Measurements from ENCODE around the gene RGS7.
A peak's percentile ranks its signal among the peaks of the same experiment; 100 is the strongest.
"Not testable (repeated sequence)": the region's sequence is repeated elsewhere in the genome, so short reads cannot be mapped to it uniquely, and the experiment has no call there.

The RGS7 gene

GRCh38 chr1:240912821-240913220 lies 444.2 kb downstream of the RGS7 start:
- DNase-seq (ENCODE audit: low spot score) = no peak

DNA sequence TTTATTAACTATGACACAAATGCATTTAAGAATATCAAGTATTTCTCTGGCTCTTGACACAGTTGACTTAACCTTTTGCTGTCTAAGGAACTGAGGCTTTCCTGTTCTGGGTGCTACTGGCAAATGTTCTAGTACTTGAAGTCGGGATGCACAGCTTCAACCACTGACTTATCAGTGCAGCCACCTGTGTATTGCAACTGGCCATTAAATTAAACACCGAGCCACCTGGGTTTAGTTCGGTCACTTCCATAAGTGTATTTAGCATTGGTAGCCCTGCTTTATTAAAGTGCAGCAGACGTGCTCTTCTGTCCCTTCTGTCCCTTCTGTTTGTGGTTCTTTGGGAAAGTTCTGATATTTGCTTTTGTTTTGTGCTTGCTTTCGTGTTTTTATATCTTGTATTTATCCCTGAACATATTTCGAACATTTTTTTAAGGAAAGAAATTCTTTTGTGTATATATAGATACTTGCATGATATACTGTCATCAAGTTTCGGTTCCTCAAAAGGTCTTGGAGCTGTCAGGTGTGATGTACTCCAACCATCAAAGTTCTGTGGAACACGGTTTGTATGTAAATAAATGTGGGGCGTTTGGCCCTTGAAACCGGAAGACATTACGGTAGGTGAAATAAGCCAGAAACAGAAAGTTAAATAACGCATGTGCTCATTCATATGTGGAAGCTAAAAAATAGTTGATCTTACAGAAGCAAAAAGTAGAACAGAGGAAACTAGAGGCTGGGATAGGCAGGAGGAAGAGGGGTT lies 447.1 kb downstream of the RGS7 start:
- no peak for DNase-seq (ENCODE audit: low spot score)

DNA sequence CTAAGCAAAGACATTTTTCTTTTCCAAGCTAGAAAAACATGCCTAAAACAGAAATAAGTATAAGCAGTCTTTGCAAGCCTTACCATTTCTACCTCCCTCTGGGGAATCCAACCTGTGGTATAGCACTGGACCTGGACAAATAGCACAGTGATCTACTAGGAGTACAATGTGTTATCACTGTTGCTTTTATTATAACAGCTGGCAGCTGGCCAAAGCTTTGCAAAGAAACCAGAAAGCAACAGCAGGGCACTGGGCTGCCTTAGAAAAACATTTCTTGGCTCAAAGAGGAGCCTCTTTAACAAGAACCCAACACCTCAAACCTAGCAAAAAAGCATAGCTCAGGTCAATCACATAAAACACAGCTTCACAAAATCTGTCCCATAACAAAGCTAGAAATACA lies 450.5 kb downstream of the RGS7 start:
- DNase-seq (ENCODE audit: low spot score) = no peak

DNA sequence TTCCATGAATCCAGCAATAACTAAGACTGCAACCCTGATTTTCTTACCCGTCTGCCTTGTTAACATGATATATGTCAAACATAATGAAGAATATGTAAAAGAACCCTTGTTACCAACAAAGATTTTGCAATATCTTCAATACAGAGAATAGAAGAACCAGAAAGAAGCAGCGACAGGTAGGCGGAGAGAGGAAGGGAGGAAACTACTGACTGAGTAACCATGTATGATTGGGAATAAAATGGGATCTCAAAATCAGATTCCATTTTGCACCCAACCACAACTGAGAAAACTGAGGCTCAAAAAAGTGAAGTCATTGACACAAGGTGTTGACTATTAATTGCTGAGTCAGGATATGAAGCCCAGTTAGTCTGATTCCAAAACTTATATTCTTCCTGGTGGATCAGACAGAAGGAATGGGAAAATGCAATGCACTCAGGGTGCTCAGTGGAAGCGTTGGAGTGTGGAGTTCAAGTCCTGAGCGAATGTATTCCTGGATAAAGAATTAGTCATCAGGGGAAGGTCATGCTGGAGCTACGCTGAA lies 451.7 kb downstream of the RGS7 start:
- DNase-seq (ENCODE audit: low spot score) = no peak

DNA sequence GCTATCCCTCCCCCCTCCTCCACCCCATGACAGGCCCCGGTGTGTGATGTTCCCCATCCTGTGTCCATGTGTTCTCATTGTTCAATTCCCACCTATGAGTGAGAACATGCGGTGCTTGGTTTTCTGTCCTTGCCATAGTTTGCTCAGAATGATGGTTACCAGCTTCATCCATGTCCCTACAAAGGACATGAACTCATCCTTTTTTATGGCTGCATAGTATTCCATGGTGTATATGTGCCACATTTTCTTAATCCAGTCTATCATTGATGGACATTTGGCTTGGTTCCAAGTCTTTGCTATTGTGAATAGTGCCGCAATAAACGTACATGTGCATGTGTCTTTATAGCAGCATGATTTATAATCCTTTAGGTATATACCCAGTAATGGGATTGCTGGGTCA lies 461.6 kb downstream of the RGS7 start:
- not testable (repeated sequence) for DNase-seq (ENCODE audit: low spot score)

- no peak for DNase-seq (ENCODE audit: low spot score)
Measured at GRCh38 chr1:240888787-240889048, 468.3 kb downstream of the RGS7 start.

DNA sequence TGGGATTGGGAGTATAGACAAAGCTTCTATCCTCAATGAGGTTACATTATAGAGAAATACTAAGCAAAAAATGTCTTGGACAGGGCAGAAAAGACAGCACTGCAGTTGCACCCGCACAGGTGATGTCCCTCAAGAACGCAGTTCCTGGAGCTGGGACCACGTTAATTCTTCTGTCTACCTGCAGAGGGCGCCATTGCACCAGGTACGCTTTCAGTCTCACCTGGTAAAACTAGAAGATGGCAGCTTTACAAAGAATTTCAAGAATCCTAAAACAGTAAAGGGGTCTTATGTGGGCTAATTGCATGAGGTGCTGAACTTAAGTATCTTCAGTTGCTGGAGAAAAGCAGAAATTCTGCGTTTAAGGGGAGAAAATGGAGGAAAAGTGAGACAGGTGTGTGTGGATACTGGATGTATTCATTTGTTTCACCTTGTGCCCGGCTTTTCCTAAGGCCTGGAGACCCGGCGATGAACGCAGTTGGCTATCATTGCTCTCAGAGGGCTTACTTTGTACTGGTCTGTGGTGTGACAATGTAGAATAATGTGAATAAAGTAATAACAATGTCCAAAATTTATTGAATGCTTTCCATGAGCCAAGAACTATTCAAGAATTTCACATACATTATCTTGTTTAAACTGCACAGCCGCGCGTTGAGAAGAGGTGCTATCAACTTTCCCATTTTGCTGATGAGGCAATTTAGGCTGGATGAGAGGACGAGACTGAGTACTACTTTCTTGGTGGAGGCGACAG lies 468.8 kb downstream of the RGS7 start:
- peak; percentile 17 for DNase-seq (ENCODE audit: low spot score)

DNA sequence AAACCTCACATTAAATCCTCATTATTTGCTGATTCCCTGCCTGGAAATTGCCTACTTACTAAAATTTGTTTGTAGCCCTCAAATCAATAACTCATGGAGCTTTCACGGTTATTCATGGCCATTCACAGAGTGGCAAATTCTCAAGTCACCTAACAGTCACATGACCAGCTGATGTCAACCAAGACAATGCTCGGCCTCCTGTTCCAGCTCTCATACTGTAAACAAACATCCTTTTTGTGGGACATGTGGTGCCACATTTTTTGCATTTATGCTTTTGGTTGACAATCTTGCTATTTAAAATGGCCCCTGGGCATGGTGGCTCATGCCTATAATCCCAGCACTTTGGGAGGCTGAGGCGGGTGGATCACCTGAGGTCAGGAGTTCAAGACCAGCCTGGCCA lies 473.5 kb downstream of the RGS7 start:
- no peak for DNase-seq (ENCODE audit: low spot score)

GRCh38 chr1:240882656-240883308 lies 474.2 kb downstream of the RGS7 start:
- not testable (repeated sequence) for DNase-seq (ENCODE audit: low spot score)

- peak; percentile 42 for DNase-seq (ENCODE audit: low spot score)
Measured at GRCh38 chr1:240878631-240879030, 478.4 kb downstream of the RGS7 start.

GRCh38 chr1:240877605-240878004 lies 479.4 kb downstream of the RGS7 start:
- DNase-seq (ENCODE audit: low spot score) = no peak

- no peak for DNase-seq (ENCODE audit: low spot score)
Measured at GRCh38 chr1:240876071-240876470, 480.9 kb downstream of the RGS7 start.

DNA sequence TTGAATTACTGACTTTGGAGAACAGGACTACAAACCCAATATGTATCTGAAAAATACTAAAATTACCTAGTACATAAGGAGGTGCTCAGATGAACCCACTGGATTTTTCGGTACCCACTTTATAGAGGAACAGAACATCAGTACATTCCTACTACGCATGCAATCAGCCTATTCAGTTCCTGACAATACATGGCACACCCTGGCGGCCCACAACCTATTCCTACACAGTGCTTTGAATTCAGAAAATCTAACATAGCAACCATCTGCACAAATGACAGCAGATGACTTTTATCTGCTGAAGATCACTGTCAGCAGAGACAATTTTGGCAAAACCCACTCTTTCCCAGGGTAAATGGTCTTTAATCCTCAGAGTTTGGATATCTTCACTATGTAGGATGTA lies 487.9 kb downstream of the RGS7 start:
- DNase-seq (ENCODE audit: low spot score) = no peak

DNA sequence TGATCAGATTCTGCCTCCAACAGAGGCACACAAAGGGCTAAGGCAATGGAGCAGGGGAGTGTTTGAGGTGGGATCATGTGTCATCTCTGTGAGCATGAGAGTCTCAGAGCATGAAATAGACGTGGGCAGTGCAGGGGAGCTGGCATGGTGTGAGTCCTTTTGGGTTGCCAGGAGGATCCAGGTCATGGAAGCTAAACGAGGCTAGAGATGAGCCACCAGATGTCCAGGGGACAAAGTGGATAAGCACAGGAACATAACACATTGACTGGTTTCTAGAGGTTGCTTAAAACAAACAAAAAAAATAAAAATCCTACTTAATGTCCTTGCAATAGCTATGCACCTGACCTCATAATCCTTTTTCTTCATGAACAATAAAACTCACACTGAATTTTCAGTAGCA lies 490.3 kb downstream of the RGS7 start:
- DNase-seq (ENCODE audit: low spot score) = no peak

DNA sequence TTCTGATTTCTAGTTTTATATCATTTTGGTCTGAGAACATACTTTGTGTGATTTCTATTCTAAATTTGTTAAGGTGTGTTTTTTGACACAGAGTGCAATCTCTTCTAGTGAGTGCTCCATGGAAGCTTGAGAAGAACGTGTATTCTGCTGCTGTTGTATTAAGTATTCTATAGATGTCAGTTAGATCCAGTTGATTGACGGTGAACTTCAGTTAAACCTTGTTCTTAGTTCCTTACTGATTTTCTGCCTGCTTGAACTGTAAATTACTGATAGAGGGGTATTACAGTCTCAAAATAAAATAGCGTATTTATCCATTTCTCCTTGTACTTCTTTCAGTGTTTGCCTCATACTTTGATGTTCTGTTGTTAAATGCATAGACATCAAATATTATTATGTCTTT lies 497.0 kb downstream of the RGS7 start:
- DNase-seq (ENCODE audit: low spot score) = no peak

GRCh38 chr1:240854367-240854766 lies 502.6 kb downstream of the RGS7 start:
- no peak for DNase-seq (ENCODE audit: low spot score)

DNA sequence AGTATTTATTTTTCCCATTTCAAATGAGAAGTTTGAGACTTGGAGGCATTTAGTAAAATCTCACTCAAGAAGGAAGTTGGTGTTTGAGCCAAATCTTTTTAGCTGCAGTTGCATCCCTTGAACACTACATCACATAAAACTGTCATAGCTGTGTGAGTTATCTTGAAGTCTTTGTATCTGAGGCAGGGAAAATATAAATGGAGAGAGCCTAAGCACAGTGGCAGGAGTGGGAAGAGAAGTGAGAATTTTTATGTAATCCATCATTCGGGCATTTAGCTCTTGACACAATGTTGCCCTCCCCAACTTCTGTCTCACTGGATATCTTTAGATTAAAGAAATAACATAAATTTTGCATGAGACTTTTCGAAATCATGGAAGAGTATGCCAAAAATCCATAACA lies 509.7 kb downstream of the RGS7 start:
- DNase-seq (ENCODE audit: low spot score) = no peak

DNA sequence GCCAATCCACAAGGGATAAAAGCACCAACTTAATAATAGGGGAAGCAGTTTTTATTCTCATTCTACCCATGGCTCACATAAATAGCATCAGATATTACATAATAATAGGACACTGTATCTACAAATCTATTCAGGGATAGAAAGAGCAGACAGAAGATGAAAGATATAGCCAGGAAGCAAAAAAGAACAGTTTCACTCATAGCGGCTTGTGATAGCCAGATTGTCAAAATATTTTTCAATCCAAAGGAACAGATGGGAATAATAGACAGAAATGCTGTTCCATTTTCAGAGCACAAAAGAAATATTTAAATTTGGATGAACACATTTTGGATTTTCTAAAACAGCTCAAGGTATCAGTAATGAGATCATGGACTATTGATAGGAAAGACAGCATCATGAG lies 512.5 kb downstream of the RGS7 start:
- no peak for DNase-seq (ENCODE audit: low spot score)

DNA sequence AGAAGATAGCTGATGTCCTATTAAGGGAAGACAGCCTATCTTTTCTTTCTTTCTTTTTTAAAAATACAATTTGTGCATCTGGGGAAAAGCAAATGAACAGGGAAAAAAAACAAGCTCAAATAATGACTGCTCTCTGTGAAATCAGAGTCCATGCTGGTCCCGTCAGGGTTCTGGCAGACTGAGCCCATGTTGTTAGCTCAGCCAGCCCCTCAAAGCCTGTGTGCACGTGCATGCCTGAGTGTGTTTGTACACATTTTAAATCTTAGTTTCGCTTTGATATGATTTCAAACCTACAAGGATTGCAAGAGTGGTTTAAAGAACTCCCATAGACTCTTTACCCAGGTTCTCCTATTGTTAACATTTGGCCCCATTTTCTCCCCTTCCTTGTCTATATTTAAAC lies 513.2 kb downstream of the RGS7 start:
- DNase-seq (ENCODE audit: low spot score) = no peak

DNA sequence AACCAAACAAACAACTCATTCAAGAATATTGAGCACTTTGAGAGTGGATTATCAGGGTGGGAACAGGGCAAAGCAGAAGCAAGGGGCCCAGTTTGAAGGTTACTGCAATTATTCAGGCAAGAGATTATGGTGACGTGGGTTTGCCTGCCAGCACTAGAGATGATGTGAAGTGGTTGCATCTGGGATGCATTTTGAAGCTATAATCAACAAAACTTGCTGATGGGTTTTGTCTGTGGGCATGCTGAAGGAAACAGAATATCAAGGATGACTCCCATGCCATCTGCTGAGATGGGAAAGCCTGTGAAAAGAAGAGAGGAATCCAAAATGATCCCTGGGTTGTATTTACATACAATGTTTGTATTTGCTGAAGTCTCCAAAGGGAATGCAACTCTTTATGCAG lies 520.7 kb downstream of the RGS7 start:
- no peak for DNase-seq (ENCODE audit: low spot score)

DNA sequence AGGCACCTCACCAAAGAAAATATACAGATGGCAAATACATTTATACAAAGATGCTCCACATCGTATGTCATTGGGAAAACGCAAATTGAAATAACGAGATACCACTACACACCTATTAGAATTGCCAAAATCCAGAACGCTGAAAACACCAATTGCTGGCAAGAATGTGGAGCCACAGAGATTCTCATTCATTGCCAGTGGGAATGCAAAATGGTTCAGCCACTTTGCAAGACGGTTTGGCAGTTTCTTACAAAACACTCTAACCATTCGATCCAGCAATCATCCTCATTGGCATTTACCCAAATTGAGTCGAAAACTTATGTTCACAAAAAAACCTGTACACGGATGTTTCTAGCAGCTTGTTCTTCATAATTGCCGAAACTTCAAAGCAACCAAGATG lies 521.7 kb downstream of the RGS7 start:
- DNase-seq (ENCODE audit: low spot score) = no peak

DNA sequence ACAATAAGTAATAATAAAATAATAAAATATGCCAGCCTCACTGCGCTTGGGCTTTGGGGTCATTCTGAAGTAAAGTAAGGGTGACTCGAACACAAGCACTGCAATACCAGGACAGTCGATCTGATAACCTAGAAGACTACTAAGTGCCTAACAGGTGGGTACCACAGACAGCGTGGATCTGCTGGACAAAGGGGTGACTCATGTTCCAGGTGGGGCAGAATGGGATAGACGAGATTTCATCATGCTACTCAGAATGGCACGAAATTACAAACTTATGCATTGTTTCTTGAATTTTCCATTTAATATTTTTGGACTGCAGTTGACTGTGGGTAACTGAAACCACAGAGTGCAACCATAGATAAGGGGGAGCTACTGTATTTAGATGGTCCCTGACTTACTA lies 523.9 kb downstream of the RGS7 start:
- DNase-seq (ENCODE audit: low spot score) = no peak

DNA sequence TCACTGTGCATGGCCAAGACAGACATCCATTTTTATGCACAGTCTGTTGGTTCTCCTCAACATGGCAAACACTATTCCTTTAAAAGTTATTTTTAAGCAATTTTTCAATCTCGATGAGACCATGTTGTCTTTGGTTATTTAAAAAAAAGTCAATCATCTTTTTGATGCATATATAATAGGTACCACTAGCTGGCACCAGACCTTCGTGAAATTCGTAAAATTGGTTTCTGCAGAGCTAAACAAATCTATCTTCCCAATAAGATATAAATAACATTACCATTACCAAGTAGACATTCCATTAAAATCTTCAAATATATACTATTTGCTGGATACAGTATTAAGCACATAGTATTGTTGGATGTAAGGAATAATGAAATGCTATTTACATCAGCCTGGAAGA lies 525.1 kb downstream of the RGS7 start:
- no peak for DNase-seq (ENCODE audit: low spot score)

Data from hepatic stellate cell (primary cell).